Posterior vena cava (tissue), 2 donors: ENCODE measurements around the gene PALM. TPM values are rescaled to one million over a fixed set of nuclear protein-coding genes. Genes with fewer than 3 reads are reported as not detected.

ENCODE experiments used
- DNase-seq: peaks from one replicate; pipeline ENCODE4 v3.0.0-alpha.2; 2020; ENCODE audit warnings: low spot score
- intact Hi-C, 2 donors: fragments of 100-400 bp; cut with DNase I; formaldehyde crosslinking; loops; one replicate each; pipeline versions ENCODE4 v1.14.1 to v1.14.2; 2022 to 2023
- total RNA-seq, 2 donors: library from RNA; stranded (reverse); fragmentation: NEBNext Ultra II Directional; extraction: Animal tissue kit (Norgen Biotek cat#: 25700); gene quantifications; one replicate each; pipeline ENCODE4 v1.2.1, GENCODE V29; 2021
- donor health status: DM: yes; HTN: yes; CAD: no.
- donor health status: DM: yes; HTN: yes; CAD: no.

PALM gene
- total RNA-seq, 2 donors from 2014 or later = 89.6 to 128 TPM

GRCh38 chr19:763869-764268, 55.1 kb downstream of the PALM start:
- intact Hi-C loops = loop anchor here in 1 of 2 donors (10.0 kb wide), 1 partner anchor 231 kb away; no protein-coding TSS in a partner anchor
- DNase-seq = no peak

- DNase-seq = no peak
- intact Hi-C loops = loop anchor here in 1 of 2 donors (10.0 kb wide), 1 partner anchor 230 kb away; no protein-coding TSS in a partner anchor
Measured at GRCh38 chr19:764301-764700, 55.6 kb downstream of the PALM start.

GRCh38 chr19:765179-765738, 56.5 kb downstream of the PALM start:
- no peak for DNase-seq
- intact Hi-C loops = loop anchor here in 1 of 2 donors (5.0 to 10.0 kb wide), 2 partner anchors 152 to 230 kb away; partner anchors contain the start of gene KISS1R

GRCh38 chr19:768424-768823, 59.7 kb downstream of the PALM start:
- DNase-seq = no peak
- intact Hi-C loops = loop anchor here in 1 of 2 donors (5.0 to 10.0 kb wide), 2 partner anchors 149 to 226 kb away; partner anchors contain the start of gene KISS1R

- DNase-seq = no peak
- intact Hi-C loops = loop anchor here (5.0 to 10.0 kb wide), 4 partner anchors 83 to 225 kb away; partner anchors contain the start of genes ELANE (in 1 of the 2) and KISS1R (in 1 of the 2)
Measured at GRCh38 chr19:769616-770015, 60.9 kb downstream of the PALM start.

- no peak for DNase-seq
- intact Hi-C loops = loop anchor here in 1 of 2 donors (5.0 to 10.0 kb wide), 3 partner anchors 81 to 223 kb away; partner anchors contain the start of gene ELANE
Measured at GRCh38 chr19:771332-771785, 62.6 kb downstream of the PALM start.

- no peak for DNase-seq
- intact Hi-C loops = loop anchor here in 1 of 2 donors (5.0 to 10.0 kb wide), 3 partner anchors 80 to 223 kb away; partner anchors contain the start of gene ELANE
Measured at GRCh38 chr19:772063-772462, 63.3 kb downstream of the PALM start.

GRCh38 chr19:772730-773436, 64.1 kb downstream of the PALM start:
- intact Hi-C loops = loop anchor here in 1 of 2 donors (5.0 to 10.0 kb wide), 3 partner anchors 79 to 222 kb away; partner anchors contain the start of gene ELANE
- no peak for DNase-seq

- no peak for DNase-seq
- intact Hi-C loops = loop anchor here in 1 of 2 donors (10.0 kb wide), 1 partner anchor 218 kb away; no protein-coding TSS in a partner anchor
Measured at GRCh38 chr19:776549-776948, 67.8 kb downstream of the PALM start.

- peak; percentile 89 for DNase-seq
- intact Hi-C loops = loop anchor here in 1 of 2 donors (10.0 kb wide), 1 partner anchor 216 kb away; no protein-coding TSS in a partner anchor
Measured at GRCh38 chr19:778910-779653, 70.3 kb downstream of the PALM start.

GRCh38 chr19:780935-781334, 72.2 kb downstream of the PALM start:
- intact Hi-C loops = no loop called here
- DNase-seq = no peak

GRCh38 chr19:781800-782184, 73.1 kb downstream of the PALM start:
- intact Hi-C loops = no loop called here
- no peak for DNase-seq

- intact Hi-C loops = no loop called here
- no peak for DNase-seq
Measured at GRCh38 chr19:782185-782877, 73.6 kb downstream of the PALM start.

- DNase-seq = no peak
- intact Hi-C loops = no loop called here
Measured at GRCh38 chr19:782878-783668, 74.3 kb downstream of the PALM start.

- no peak for DNase-seq
- intact Hi-C loops = no loop called here
Measured at GRCh38 chr19:784541-784940, 75.8 kb downstream of the PALM start.

- intact Hi-C loops = no loop called here
Measured at GRCh38 chr19:787536-787935, 78.8 kb downstream of the PALM start.

GRCh38 chr19:788686-788982, 79.9 kb downstream of the PALM start:
- DNase-seq = no peak

More at GRCh38 chr19:787536-787935, 78.8 kb downstream of the PALM start:
- no peak for DNase-seq

GRCh38 chr19:788983-789700, 80.4 kb downstream of the PALM start:
- no peak for DNase-seq
- intact Hi-C loops = no loop called here

More at GRCh38 chr19:788686-788982, 79.9 kb downstream of the PALM start:
- intact Hi-C loops = no loop called here
